Epidermal melanocyte (primary cell): Measurements from ENCODE around the gene ANKRD42.
"Not testable (repeated sequence)": the region's sequence is repeated elsewhere in the genome, so short reads cannot be mapped to it uniquely, and the experiment has no call there.

Experiments used
- DNase-seq: peaks from one replicate; pipeline ENCODE4 v3.0.0; 2011; ENCODE audit warnings: low spot score; ENCODE audit not compliant: insufficient read length

ANKRD42 gene

GRCh38 chr11:83238111-83238510 is 44.6 kb downstream of the ANKRD42 start:
- DNase-seq, result no peak

DNA sequence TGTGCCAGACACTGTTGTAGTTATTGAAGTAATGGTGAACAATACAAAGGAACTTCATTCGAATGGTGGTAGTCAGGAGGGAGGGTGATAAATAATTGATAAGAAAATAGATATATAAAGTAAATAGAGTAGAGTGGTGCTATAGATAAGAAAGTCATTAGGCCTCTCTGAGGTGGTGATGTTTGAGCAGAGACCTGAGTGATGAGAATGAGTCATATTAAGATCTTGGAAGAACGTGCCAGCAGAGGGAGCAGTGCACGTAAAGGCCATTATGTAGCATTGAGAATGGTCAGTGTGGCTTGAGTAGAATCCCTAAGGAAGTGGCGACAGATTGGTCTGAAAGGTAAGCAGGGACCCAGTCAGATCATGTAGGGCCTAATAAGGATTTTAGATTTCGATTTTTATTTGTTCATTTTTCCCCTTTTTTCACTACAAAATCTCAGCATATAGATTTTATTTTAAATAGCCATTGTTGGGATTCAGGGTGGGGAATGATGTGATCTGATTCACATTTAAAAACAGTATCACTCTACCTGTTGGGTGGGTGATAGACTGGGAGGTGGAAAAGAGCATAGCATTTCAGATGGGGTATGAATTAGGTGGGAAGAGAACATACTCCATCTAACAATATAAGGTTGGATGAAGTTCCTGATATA is 47.9 kb downstream of the ANKRD42 start:
- DNase-seq, result no peak

- DNase-seq, result no peak
Measured at GRCh38 chr11:83249445-83249844, 55.9 kb downstream of the ANKRD42 start.

DNA sequence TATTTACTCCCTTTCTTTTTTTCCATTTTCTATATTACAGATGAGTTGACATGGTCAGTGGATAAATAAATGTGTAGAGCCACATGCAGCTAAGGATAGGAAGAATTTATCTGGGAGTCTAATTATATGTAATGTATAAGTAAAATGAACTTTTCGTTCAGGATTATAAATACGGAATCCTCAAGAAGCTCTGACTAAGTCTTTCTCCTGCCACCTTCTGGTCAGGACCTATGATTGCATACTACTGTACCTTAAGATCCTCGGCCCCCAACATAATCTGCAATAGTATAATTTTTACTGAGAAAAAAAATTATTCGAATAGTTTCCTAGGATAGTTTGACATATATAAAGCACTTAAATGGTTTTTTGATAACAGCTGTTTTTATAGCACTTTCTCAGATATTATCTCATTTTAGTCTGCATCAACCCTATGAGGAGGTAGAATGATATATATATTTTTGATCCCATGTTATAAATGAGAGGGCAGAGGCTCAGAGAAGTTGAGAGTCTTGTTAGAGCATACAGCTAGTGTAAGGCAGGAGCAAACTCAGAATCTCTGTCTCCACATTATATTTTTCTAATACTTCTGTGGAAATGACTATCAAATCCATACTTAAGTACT is 56.6 kb downstream of the ANKRD42 start:
- no peak for DNase-seq

- DNase-seq, result no peak
Measured at GRCh38 chr11:83252266-83252665, 58.8 kb downstream of the ANKRD42 start.

DNA sequence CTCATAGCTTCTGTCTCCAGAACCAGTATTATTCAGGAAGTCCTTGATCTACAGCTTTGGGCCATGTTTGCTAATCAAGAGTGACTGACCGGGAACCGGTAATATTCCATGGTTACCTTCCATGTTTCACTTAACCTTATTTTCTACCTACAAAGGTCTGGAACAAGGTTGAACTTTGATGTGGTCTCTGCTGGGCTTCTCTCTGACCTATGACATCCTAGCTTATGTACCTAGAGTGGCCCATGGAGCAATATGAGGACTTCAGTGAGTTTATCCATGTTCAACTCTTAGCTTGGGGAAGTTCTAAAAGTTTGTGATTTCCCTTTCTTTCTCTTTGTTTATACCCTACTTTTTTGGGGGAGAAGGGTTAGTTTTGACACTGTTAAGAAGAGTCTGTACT is 59.4 kb downstream of the ANKRD42 start:
- no peak for DNase-seq

GRCh38 chr11:83255366-83255765 is 61.9 kb downstream of the ANKRD42 start:
- DNase-seq, result no peak

GRCh38 chr11:83256602-83257340 is 63.3 kb downstream of the ANKRD42 start:
- no peak for DNase-seq

GRCh38 chr11:83257761-83258168 is 64.3 kb downstream of the ANKRD42 start:
- DNase-seq, result no peak

DNA sequence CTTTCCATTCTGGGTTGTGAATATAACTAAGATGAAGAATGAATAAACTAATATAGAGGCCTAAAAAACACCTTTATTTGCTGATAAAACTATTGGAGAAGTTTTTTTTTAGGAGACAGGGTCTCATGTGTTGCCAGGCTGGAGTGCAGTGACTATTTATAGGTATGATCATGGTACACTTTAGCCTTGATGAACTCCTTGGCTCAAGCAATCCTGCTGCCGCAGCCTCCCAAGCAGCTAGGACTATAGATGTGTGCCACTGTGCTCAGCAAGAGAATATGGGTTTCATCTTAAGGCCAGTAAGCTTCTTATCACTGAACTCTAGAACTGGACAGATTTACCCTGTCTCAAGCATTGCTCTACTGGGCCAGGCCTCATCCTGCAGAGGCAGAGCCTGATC is 66.0 kb downstream of the ANKRD42 start:
- no peak for DNase-seq

DNA sequence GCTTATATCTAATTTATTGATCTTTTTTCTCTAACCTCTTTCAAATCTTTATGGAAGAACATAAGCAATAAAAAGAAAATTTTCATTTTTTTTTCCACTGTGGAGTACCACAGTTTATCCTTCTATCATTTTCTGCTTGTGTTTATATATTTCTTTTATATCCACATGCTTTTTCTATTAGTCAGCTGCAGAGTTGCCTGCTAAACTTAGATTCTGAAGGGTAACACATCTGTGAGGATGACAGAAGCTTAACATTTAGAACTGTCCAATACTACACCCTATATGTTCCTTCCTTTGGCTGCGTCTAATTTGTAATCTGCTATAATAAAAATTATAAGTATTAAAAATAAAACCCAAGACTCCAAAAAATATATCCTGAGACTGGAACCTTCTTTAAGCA is 71.8 kb downstream of the ANKRD42 start:
- DNase-seq, result no peak

DNA sequence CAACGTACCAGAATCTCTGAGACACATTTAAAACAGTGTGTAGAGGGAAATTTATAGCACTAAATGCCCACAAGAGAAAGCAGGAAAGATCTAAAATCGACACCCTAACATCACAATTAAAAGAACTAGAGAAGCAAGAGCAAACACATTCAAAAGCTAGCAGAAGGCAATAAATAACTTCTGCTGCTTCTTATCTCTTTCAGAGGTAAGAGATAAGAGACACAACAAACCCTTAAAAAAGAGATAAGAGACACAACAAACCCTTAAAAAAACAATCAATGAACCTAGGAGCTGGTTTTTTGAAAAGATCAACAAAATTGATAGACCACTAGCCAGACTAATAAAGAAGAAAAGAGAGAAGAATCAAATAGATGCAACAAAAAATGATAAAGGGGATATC is 75.6 kb downstream of the ANKRD42 start:
- DNase-seq, result not testable (repeated sequence)

DNA sequence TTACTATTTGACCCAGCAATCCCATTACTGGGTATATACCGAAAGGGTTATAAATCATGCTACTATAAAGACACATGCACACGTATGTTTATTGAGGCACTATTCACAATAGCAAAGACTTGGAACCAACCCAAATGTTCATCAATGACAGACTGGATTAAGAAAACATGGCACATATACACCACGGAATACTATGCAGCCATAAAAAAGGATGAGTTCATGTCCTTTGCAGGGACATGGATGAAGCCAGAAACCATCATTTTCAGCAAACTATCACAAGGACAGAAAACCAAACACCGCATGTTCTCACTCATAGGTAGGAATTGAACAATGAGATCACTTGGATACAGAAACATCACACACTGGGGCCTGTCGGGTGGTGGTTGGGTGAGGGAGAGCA is 78.2 kb downstream of the ANKRD42 start:
- not testable (repeated sequence) for DNase-seq

- no peak for DNase-seq
Measured at GRCh38 chr11:83272627-83273026, 79.1 kb downstream of the ANKRD42 start.

DNA sequence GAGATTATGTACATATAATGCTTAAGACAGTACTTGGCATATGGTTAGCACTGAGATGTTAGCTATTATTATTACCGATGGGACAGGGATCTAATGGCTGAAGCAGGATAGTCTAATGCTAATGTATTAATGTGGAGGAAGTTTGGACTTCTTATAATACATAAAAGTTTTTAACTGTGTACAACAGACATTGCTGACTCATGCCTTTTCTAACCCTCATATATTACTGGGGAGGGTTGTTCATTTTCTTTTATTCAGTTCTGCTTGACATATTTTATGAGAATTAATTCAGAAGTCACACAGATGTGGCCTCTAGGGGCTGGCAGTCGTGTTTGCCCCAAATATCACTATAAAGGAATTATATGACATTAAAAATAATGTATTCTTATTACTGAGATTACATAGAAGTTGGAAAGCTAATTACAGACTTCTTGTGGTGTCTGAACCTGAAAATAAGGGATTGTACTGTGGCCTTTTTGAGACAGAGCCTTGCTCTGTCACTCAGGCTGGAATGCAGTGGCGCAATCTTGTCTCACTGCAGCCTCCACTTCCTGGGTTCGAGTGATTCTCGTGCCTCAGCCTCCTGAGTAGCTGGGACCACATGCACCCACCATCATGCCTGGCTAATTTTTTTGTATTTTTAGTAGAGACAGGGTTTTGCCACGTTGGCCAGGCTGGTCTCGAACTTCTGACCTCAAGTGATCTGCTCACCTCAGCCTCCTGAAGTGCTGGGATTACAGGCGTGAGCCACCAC is 82.6 kb downstream of the ANKRD42 start:
- no peak for DNase-seq

DNA sequence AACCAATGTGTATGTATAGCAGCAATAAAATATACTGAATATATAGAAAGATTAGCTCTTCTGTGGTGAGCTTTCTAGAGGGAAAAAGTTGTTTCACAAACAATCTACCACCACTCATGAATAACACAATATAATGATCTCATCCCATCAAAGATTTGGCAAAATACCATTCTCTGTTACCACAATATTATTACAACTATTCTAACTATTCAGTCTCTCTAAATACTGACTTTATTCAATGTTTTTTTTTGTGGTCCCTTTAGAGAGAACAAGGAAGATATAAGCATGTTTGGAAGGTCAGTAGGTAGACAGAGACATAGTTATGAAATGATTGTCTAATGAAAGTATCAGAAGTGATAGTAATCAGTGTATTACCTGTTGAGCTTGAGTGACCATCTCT is 84.8 kb downstream of the ANKRD42 start:
- DNase-seq, result no peak

DNA sequence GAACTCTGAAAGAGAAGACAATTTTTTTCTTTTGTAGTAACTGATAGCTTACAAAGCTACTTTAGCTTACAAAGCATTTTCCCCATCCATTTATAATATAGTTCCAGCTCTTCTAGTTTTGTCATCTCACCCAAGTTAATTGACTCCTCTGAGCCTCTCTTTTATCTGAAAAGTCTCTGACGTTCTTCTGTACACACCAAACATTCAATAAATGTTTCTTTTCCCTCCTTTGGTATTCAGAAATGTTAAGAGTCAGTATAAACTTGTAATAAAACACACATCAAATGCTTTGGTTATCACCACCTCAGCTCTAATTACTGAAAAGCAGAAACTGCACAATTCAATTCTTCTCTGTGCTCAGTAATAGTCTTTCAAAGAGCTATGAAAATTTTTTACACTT is 86.7 kb downstream of the ANKRD42 start:
- DNase-seq, result no peak

DNA sequence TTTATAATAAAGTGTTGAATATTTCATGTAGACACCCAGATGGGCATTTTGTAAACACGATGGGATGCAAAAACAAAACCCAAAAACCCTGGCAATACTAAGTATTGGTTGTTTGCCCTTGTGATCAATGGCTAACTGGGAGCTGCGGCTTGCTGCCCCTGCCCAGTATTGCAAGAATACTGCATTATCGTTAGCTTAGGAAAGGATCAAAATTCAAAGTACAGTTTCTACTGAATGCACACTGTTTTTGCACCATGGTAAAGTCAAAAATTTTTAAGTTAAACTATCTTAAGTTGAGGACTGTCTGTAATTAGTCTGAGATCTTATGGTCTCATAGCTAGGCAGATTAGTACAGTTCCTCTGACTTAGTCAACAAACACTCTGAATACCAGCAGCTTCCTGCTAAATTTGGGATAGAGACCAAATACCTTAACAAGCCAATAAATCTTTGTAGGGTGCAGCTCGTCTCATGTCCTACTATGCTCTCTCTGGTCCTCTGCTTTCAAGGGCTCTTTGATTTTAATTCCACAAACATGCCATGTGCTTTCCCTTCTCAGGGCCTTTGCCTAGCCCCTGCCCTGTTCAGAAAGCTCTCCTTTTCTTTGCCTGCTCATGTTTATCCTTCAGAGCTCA is 88.7 kb downstream of the ANKRD42 start:
- no peak for DNase-seq

GRCh38 chr11:83284501-83285150 is 91.1 kb downstream of the ANKRD42 start:
- DNase-seq, result no peak

- DNase-seq, result no peak
Measured at GRCh38 chr11:83285151-83285770, 91.7 kb downstream of the ANKRD42 start.
